ENCODE measurements around the gene GNB1L. TPM values are rescaled to one million over a fixed set of nuclear protein-coding genes. Genes with fewer than 3 reads are reported as not detected.

GNB1L gene
- total RNA-seq, 2 donors from 2014 or later, result 9.7 to 17.9 TPM

DNA sequence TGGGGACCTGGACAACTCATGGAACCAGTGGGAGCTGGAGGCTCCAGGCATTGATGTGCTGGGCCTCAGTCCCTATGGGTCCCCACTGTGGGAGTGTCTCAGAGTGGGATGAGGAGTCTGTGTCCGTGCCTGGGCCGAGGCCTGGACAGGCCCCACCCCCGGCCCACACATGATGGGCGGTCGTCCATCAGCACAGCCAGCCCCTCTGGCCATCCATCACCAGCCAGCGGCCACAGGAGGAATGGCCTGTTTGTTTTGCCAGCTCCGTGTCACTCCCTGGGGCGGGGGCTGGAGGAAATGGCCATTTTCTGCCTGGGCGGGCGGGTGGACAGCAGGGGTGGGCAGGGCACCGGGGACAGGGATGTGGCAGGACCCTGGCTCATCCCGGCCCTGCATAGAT lies 107.1 kb downstream of the GNB1L start:
- H3K4me1 Mint-ChIP-seq (ENCODE audit: low read depth in 2 of 2), result no peaks in the 10 kb centered on the region
- peaks cover under 1 to 1% of the 10 kb centered on the region in 2 donors for H3K27me3 Mint-ChIP-seq
- H3K4me3 Mint-ChIP-seq, result no peak overlapping the region
- no peak overlapping the region for H3K27ac Mint-ChIP-seq
- DNase-seq (ENCODE audit: low spot score) (no peak), ATAC-seq (no peak)
- H3K9me3 Mint-ChIP-seq, result no peaks in the 10 kb centered on the region
- H3K36me3 Mint-ChIP-seq, result no peaks in the 10 kb centered on the region

DNA sequence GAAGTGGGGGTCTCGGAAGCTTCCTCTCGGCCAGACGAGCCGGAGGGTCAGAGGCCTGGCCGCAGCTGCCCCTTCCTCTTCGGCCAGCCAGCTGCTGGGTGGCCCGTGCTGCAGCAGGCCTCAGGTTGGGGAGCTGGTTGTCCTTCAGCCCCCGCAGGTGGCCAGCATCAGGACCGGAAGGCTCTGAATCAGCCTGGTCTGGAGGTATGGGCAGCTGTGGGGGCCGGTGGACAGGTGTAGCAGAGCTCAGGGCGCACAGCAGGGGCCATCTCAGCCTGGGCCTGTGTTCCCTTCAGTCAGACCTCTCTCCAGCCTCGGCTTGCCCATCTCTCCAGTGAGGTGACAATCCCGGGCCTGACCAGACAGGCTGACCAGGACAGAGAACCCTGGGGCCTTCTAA lies 107.9 kb downstream of the GNB1L start:
- ATAC-seq (no peak), DNase-seq (ENCODE audit: low spot score) (no peak)
- H3K36me3 Mint-ChIP-seq, result no peaks in the 10 kb centered on the region
- no peak overlapping the region for H3K27ac Mint-ChIP-seq
- H3K9me3 Mint-ChIP-seq, result no peaks in the 10 kb centered on the region
- H3K27me3 Mint-ChIP-seq, result no peaks in the 10 kb centered on the region
- no peaks in the 10 kb centered on the region for H3K4me1 Mint-ChIP-seq (ENCODE audit: low read depth in 2 of 2)
- H3K4me3 Mint-ChIP-seq, result no peak overlapping the region

DNA sequence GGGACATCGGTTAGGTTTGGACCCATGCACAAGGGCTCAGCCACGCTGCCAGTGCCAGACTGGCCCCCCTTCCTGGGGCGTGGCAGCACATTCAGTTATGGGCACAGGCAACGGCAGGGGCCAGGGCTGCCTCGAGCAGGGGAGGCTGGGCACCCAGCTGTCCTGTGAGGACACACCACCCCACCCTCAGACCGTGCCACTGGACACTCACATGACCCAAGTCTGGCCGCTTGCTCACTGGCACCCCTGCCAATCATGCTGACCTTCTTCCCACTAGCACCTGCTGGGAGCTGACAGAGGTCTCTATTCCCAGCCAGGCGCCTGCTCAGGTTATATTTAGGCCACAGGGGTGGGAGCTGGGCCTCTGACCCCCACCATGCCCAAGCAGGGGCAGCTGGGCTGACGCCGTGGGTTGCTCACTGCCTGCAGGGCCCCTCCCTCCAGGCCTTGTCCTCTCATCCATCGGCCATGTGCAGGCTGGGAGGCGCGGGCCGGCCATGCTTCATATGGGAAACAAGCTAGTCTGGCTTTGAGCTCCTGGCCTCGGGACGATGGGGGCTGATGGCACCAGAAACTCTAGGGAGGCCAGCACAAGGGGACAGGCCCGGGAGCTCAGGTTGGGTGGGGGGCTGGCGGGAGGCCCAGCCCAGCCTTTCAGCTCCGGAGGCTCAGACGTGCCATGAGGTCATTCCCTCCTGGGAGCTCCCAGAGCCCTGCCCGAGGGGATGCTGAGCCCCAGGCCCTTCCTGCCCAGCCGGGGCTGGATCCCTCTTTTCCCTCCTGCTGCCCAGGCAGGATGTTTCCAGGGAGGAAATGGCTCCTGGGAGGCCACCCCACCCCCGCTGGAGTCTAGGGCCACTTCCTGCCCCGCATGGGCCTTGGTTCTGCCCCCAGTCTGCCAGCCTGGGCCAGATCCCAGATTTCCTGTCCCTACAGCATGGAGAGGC lies 109.2 kb downstream of the GNB1L start:
- no peak for ATAC-seq
- no peak for DNase-seq (ENCODE audit: low spot score)
- Mint-ChIP-seq H3K27me3 (no peaks in the 10 kb centered on the region), H3K9me3 (no peaks in the 10 kb centered on the region), H3K4me1 (ENCODE audit: low read depth in 2 of 2) (no peaks in the 10 kb centered on the region), H3K36me3 (no peaks in the 10 kb centered on the region), H3K27ac (no peak overlapping the region), H3K4me3 (no peak overlapping the region)

DNA sequence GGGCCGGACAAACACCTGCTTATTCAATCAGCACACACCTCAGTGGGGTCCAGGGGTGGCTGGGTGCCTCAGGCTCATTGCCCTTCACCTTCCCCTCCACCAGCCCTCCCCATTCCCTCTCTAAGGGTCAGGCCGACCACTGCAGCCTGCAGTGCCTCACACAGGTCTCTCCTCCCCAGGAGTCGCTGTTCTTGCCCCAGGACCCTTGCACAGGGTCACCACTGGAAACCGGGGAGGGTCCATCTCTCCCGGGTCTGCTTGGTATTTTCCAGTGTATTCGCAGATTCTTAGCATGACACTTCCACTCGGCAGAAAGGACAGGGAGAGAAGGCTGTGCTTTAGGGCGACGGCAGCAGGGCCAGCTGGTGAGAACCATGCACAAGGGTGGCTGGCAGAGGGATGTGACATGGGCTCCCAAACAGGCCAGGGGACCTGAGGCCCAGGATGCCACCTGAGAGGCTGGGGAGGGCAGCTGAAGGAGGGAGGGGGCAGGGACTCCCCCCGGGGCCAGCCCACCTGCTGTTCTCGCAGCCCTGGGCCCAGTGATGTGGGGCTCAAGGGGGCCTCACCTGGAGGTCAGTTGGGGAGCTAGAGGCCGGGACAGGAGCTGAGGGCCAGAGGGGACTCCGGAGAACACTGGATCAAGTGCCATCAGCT lies 110.2 kb downstream of the GNB1L start:
- Mint-ChIP-seq H3K4me3 (no peak overlapping the region), H3K27me3 (no peaks in the 10 kb centered on the region), H3K9me3 (no peaks in the 10 kb centered on the region), H3K36me3 (no peaks in the 10 kb centered on the region), H3K4me1 (ENCODE audit: low read depth in 2 of 2) (no peaks in the 10 kb centered on the region), H3K27ac (no peak overlapping the region)
- DNase-seq (ENCODE audit: low spot score) (no peak), ATAC-seq (no peak)

DNA sequence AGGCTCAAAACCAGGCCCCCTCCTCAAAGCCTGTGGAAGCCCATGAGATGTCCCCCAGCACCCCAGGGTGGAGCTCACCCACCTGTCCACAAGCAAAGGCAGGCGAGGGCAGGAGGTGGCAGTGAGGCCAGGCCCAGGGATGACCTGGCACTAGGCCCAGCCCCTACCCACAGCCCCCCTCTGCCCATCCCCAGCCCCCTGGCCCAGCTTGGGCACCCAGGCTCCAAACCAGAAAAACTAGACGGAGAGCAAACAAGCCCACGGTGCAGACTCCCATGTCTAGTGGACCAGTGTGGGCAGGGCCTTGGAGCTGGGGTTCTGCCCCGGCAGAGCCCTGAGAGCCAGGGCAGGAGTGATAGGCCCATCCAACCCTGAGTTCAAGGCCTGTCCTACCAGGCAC lies 111.0 kb downstream of the GNB1L start:
- Mint-ChIP-seq H3K9me3 (no peaks in the 10 kb centered on the region), H3K27me3 (no peaks in the 10 kb centered on the region), H3K36me3 (no peaks in the 10 kb centered on the region), H3K27ac (no peak overlapping the region), H3K4me3 (no peak overlapping the region), H3K4me1 (ENCODE audit: low read depth in 2 of 2) (no peaks in the 10 kb centered on the region)
- ATAC-seq (no peak), DNase-seq (ENCODE audit: low spot score) (no peak)

DNA sequence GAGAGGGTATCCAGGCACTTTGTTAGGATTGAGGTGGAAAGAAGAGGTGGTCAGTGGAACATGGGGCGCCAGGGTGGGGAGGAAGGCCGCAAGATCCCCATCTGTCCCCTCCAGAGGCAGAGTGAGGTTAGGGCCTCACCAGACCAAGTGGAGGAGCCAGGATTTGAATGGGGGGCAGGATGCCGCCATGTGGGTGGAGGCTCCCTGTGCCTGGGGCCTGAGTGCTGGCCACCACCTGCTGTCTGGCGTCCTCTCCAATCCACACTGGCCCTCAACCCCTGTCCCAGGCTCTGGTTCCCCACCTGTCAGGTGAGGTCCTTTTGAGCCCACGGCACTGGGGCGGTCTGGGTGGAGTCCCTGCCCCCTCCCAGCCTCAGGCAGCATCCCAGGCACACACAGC lies 111.6 kb downstream of the GNB1L start:
- Mint-ChIP-seq H3K4me3 (no peak overlapping the region), H3K36me3 (no peaks in the 10 kb centered on the region), H3K9me3 (no peaks in the 10 kb centered on the region), H3K27me3 (no peaks in the 10 kb centered on the region), H3K4me1 (ENCODE audit: low read depth in 2 of 2) (no peaks in the 10 kb centered on the region), H3K27ac (no peak overlapping the region)
- ATAC-seq, result no peak
- DNase-seq (ENCODE audit: low spot score), result no peak

DNA sequence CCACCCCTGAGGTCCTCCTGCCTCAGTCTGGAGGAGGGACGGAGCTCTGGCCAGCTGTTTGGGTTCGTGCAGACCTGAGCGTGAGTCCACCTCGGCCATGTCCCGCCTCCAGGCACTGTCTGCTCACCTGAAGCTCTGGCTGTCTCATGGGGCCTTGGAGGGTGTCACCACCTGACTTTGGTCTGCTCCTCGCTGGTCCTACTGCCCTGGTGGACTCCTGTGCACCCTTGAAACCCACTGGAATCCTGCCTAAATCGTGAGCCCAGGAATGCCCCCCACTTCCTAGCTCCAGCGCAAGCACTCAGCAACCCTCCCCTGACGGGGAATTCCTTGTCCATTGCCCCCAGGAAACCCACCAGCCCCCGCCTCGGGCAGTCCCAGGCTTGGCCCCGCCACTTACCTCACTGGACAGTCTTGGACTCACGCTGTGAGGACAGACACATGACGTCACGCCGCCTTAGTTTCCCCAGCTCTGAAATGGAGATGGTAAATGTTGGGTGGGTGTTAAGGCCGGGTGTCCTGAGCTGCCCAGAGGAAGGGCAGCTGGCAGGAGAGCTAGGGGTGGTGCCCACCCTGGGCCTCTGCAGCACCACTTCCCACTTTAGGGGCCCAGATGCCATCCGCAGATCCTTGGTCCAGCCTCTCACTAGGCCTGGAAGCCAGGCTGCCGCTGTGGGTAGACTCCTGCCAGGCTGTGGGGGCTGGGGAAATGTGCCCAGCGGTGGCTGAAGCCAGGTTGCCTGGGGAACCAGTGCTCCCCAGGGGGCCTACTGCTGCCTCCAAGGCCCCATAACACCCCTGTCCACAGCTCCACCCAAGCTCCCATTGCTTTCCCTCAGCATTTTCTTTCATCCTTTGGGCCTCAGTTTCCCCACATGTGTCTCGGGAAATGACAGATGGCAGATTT lies 112.3 kb downstream of the GNB1L start:
- Mint-ChIP-seq H3K4me1 (ENCODE audit: low read depth in 2 of 2) (no peaks in the 10 kb centered on the region), H3K27ac (no peak overlapping the region), H3K4me3 (no peak overlapping the region), H3K9me3 (no peaks in the 10 kb centered on the region), H3K27me3 (no peaks in the 10 kb centered on the region), H3K36me3 (no peaks in the 10 kb centered on the region)
- DNase-seq (ENCODE audit: low spot score) (no peak), ATAC-seq (no peak)

DNA sequence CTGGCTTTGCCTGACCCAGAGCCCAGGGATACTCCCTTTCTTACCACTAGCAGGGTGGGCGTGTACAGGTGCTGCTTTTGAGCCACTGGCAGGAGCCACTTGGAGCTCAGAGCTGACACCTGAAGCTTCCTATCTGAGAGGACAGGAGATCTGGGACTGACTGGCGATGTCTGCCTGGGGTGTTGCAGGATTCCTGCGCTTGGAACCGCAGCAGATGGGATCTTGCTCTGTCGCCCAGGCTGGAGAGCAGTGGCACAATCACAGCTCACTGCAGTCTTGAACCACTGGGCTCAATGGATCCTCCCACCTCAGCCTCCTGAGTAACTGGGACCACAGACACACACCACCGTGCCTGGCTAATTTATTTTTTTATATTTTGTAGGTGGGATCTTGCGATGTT lies 113.6 kb downstream of the GNB1L start:
- Mint-ChIP-seq H3K36me3 (no peaks in the 10 kb centered on the region), H3K4me1 (ENCODE audit: low read depth in 2 of 2) (no peaks in the 10 kb centered on the region), H3K27ac (no peak overlapping the region), H3K4me3 (no peak overlapping the region), H3K9me3 (no peaks in the 10 kb centered on the region), H3K27me3 (no peaks in the 10 kb centered on the region)
- no peak for DNase-seq (ENCODE audit: low spot score)
- ATAC-seq, result no peak

DNA sequence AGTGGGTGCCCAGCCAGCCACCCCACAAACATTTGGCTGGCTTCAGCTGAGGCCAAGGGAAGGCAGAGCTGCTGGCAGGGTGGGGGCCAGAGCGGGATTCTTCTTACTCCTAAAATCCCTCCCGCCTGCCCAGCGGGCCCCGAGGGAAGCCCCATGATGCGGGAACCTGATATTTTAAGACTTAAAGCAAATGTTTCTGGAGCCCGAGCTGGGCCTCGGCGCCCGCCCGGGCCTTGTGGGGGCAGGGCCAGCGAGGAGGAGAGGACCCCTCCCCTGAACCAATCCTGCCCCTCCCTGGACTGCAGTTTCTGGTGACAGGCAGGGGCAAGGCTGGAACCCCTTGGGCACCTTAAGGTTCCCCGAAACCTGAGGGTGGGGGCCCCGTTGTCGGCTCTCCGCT lies 114.1 kb downstream of the GNB1L start:
- ATAC-seq (no peak), DNase-seq (ENCODE audit: low spot score) (no peak)
- Mint-ChIP-seq H3K9me3 (no peaks in the 10 kb centered on the region), H3K36me3 (no peaks in the 10 kb centered on the region), H3K27me3 (no peaks in the 10 kb centered on the region), H3K27ac (no peak overlapping the region), H3K4me1 (ENCODE audit: low read depth in 2 of 2) (no peaks in the 10 kb centered on the region), H3K4me3 (no peak overlapping the region)

DNA sequence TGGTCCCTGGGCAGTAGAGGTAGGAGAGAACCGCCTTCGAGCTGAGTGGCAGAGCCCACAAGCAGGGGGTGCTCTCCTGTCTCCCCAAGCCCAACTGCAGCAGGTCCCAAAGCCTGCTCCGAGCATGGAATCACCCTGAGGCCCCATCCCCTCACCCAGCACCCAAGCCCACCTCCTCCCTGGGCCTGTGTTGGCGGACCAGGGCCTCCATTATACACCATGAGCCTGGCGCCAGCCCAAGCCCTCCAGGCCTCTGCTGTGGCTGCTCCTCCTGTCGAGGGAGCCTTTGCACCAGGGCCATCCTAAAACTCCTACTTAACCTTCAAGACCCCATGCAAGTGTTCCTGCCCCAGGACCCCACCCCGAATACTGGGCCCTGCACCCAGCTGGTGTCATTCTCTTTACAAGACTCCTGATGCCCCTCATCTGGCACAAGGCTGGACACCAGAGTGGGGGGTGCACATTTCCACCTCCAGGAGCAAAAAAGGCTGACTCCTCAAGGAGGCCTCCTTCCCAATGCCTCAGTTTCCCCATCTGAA lies 114.7 kb downstream of the GNB1L start:
- H3K9me3 Mint-ChIP-seq, result no peaks in the 10 kb centered on the region
- no peaks in the 10 kb centered on the region for H3K4me1 Mint-ChIP-seq (ENCODE audit: low read depth in 2 of 2)
- no peaks in the 10 kb centered on the region for H3K36me3 Mint-ChIP-seq
- no peaks in the 10 kb centered on the region for H3K27me3 Mint-ChIP-seq
- H3K27ac Mint-ChIP-seq, result no peak overlapping the region
- no peak overlapping the region for H3K4me3 Mint-ChIP-seq
- DNase-seq (ENCODE audit: low spot score), result no peak
- no peak for ATAC-seq

DNA sequence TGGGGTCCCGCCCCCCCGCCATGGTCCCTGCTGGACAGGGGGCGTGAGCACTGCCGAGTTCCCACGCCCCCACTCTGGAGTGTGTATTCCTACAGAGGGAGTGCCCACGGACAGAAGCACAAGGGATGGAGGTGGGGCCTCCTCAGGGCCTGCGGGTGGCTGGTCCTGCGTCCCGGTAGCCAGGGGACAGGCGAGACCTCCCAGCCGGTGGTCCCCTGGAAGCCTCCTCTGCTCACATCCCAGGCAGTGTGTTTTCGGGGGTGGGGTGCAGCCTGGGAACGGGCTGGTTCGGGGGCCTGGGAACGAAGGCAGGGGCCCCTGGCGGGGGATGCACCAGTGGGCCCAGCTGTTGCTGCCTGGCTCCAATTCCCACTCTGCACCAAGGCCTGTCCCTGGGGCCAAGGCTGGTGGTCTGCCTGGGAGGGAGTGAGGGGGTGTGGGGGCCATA lies 115.2 kb downstream of the GNB1L start:
- DNase-seq (ENCODE audit: low spot score) (no peak), ATAC-seq (no peak)
- Mint-ChIP-seq H3K4me1 (ENCODE audit: low read depth in 2 of 2) (no peaks in the 10 kb centered on the region), H3K27ac (no peak overlapping the region), H3K4me3 (no peak overlapping the region), H3K9me3 (no peaks in the 10 kb centered on the region), H3K27me3 (no peaks in the 10 kb centered on the region), H3K36me3 (no peaks in the 10 kb centered on the region)

DNA sequence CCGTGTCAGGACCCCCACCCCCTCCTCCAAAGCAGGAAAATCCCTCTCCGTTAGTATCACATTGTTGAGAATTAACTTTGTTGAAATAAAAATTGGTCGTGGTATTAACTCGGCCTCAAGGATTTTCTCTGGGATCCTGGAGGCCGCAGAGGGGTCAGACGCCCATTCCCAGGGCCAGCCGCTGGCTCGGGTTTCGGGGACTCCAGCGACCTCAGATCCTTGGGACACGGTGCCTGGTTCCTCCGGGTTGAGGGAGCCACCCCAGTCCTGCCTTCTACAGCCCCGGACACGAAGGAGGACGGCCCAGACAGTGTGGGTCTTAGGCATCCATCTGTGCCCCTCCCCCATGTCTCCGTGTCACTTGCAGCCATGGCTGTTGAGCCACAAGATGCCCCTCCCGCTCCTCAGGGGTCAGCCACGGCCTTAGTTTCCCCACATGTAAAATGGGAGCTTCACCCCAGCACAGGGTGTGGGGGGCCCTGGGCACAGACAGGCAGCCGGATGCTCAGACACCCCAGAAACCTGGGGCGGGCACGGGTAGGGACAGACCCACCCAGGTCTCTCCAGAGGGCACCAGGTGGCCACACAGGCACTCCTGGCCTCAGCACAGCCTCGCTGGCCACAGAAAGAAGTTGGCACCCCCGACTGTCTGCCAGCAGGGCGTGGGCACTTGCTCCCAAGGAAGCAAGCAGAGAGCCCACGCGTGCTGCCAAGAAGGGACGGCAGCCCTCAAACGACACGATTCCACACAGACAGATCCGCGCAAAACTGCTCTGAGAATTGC lies 115.8 kb downstream of the GNB1L start:
- H3K27ac Mint-ChIP-seq, result no peak overlapping the region
- no peak overlapping the region for H3K4me3 Mint-ChIP-seq
- ATAC-seq (no peak), DNase-seq (ENCODE audit: low spot score) (no peak)
- H3K36me3 Mint-ChIP-seq, result no peaks in the 10 kb centered on the region
- no peaks in the 10 kb centered on the region for H3K9me3 Mint-ChIP-seq
- no peaks in the 10 kb centered on the region for H3K4me1 Mint-ChIP-seq (ENCODE audit: low read depth in 2 of 2)
- no peaks in the 10 kb centered on the region for H3K27me3 Mint-ChIP-seq
